HEK293 (cell line): ENCODE results near the gene RSBN1L.

Experiments used
- CTCF ChIA-PET: fragments of 350-600 bp; formaldehyde crosslinking; extraction: SDS; loops from one replicate; lab custom pipeline; 2021; ENCODE audit warnings: antibody characterized with exemption; lab: Yijun Ruan, JAX
- POLR2A ChIA-PET: fragments of 300-600 bp; formaldehyde crosslinking; extraction: SDS; loops from one replicate; lab custom pipeline; 2020; ENCODE audit warnings: antibody characterized with exemption, inconsistent platforms; lab: Yijun Ruan, JAX
- H3K27ac ChIP-seq: fragments of 200-500 bp; sonication (Bioruptor generic); 2 replicates; pipeline ENCODE4 v1.5.1; 2014; ENCODE audit warnings: low read depth, low read length, control low read depth, inconsistent platforms; ENCODE audit errors: extremely low read depth
- H3K36me3 ChIP-seq, 2 experiments: fragments of 200-500 bp in 1 of 2; sonication (Bioruptor generic) in 1 of 2; 1 replicate in 1 of 2; 2 replicates in 1 of 2; pipeline ENCODE4 v1.5.1; 2014 to 2017; ENCODE audit warnings: inconsistent platforms in 2 of 2, low read length in 2 of 2; ENCODE audit not compliant: control insufficient read depth in 2 of 2, insufficient read depth in 1 of 2
- H3K4me1 ChIP-seq: fragments of 200-500 bp; sonication (Bioruptor generic); 2 replicates; pipeline ENCODE4 v1.5.1; 2014; ENCODE audit warnings: mild to moderate bottlenecking, low read length, inconsistent platforms; ENCODE audit not compliant: control insufficient read depth, insufficient read depth
- H3K4me3 ChIP-seq: 2 replicates; pipeline ENCODE4 v1.5.1; 2011; ENCODE audit warnings: low read depth, mild to moderate bottlenecking, control low read depth, low read length, moderate library complexity
- H3K9me3 ChIP-seq: fragments of 200-500 bp; sonication (Bioruptor generic); 2 replicates; pipeline ENCODE4 v1.5.1; 2014; ENCODE audit warnings: low read depth, low read length, inconsistent platforms; ENCODE audit not compliant: control insufficient read depth, insufficient read depth
- CTCF ChIP-seq: fragments of 450-650 bp; formaldehyde crosslinking; IDR thresholded peaks from 2 replicates; pipeline ENCODE4 v1.5.1; 2016; ENCODE audit warnings: missing biosample characterization, missing genetic modification characterization
- GLIS2 ChIP-seq: fragments of 450-650 bp; formaldehyde crosslinking; IDR thresholded peaks from 2 replicates; pipeline ENCODE4 v1.5.1; 2016; ENCODE audit warnings: missing biosample characterization, missing genetic modification characterization
- KLF7 ChIP-seq: fragments of 450-650 bp; formaldehyde crosslinking; IDR thresholded peaks from 2 replicates; pipeline ENCODE4 v1.5.1; 2016; ENCODE audit warnings: missing biosample characterization, missing genetic modification characterization, borderline replicate concordance
- MZF1 ChIP-seq: fragments of 450-650 bp; formaldehyde crosslinking; IDR thresholded peaks from 2 replicates; pipeline ENCODE4 v1.5.1; 2017; ENCODE audit warnings: missing biosample characterization, missing genetic modification characterization, borderline replicate concordance
- SP7 ChIP-seq: fragments of 450-650 bp; formaldehyde crosslinking; IDR thresholded peaks from 2 replicates; pipeline ENCODE4 v1.5.1; 2016; ENCODE audit warnings: missing biosample characterization, missing genetic modification characterization
- YY2 ChIP-seq: fragments of 450-650 bp; formaldehyde crosslinking; IDR thresholded peaks from 2 replicates; pipeline ENCODE4 v1.5.1; 2016; ENCODE audit warnings: missing biosample characterization, missing genetic modification characterization
- ZBTB44 ChIP-seq: fragments of 450-650 bp; IDR thresholded peaks from 2 replicates; pipeline ENCODE4 v1.5.1; 2018; ENCODE audit warnings: missing biosample characterization, mild to moderate bottlenecking, missing genetic modification characterization
- ZEB2 ChIP-seq: fragments of 450-650 bp; formaldehyde crosslinking; IDR thresholded peaks from 2 replicates; pipeline ENCODE4 v1.5.1; 2016; ENCODE audit warnings: missing biosample characterization, missing genetic modification characterization
- ZIC2 ChIP-seq: fragments of 450-650 bp; formaldehyde crosslinking; IDR thresholded peaks from 2 replicates; pipeline ENCODE4 v1.5.1; 2016; ENCODE audit warnings: missing biosample characterization, missing genetic modification characterization
- ZNF133 ChIP-seq: fragments of 450-650 bp; formaldehyde crosslinking; IDR thresholded peaks from 2 replicates; pipeline ENCODE4 v1.5.1; 2016; ENCODE audit warnings: missing biosample characterization, missing genetic modification characterization
- ZNF148 ChIP-seq: fragments of 450-650 bp; formaldehyde crosslinking; IDR thresholded peaks from 2 replicates; pipeline ENCODE4 v1.5.0; 2017; ENCODE audit warnings: missing biosample characterization, missing genetic modification characterization, borderline replicate concordance
- ZNF175 ChIP-seq: fragments of 450-650 bp; formaldehyde crosslinking; IDR thresholded peaks from 2 replicates; pipeline ENCODE4 v1.5.1; 2016; ENCODE audit warnings: missing biosample characterization, missing genetic modification characterization
- ZNF184 ChIP-seq: fragments of 450-650 bp; IDR thresholded peaks from 2 replicates; pipeline ENCODE4 v1.5.1; 2018; ENCODE audit warnings: missing biosample characterization, mild to moderate bottlenecking, missing genetic modification characterization
- ZNF23 ChIP-seq: fragments of 450-650 bp; formaldehyde crosslinking; IDR thresholded peaks from 2 replicates; pipeline ENCODE4 v1.5.1; 2016; ENCODE audit warnings: missing biosample characterization, missing genetic modification characterization, borderline replicate concordance
- ZNF335 ChIP-seq: fragments of 450-650 bp; formaldehyde crosslinking; conservative IDR thresholded peaks from 2 replicates; pipeline ENCODE4 v1.5.1; 2016; ENCODE audit warnings: missing biosample characterization, missing genetic modification characterization
- ZNF473 ChIP-seq: fragments of 450-650 bp; formaldehyde crosslinking; IDR thresholded peaks from 2 replicates; pipeline ENCODE4 v1.5.1; 2017; ENCODE audit warnings: missing biosample characterization, missing genetic modification characterization
- ZNF544 ChIP-seq: fragments of 450-650 bp; formaldehyde crosslinking; IDR thresholded peaks from 2 replicates; pipeline ENCODE4 v1.5.0; 2017; ENCODE audit warnings: missing biosample characterization, missing genetic modification characterization
- ZNF600 ChIP-seq: fragments of 450-650 bp; formaldehyde crosslinking; IDR thresholded peaks from 2 replicates; pipeline ENCODE4 v1.5.1; 2016; ENCODE audit warnings: missing biosample characterization, missing genetic modification characterization
- ZNF776 ChIP-seq: fragments of 450-650 bp; formaldehyde crosslinking; IDR thresholded peaks from 2 replicates; pipeline ENCODE4 v1.5.0; 2017; ENCODE audit warnings: missing biosample characterization, missing genetic modification characterization, borderline replicate concordance
- ZNF830 ChIP-seq: fragments of 450-650 bp; IDR thresholded peaks from 2 replicates; pipeline ENCODE4 v1.5.0; 2018; ENCODE audit warnings: missing biosample characterization, missing genetic modification characterization, low read depth, mild to moderate bottlenecking, moderate library complexity
- ZSCAN23 ChIP-seq: fragments of 450-650 bp; formaldehyde crosslinking; IDR thresholded peaks from 2 replicates; pipeline ENCODE4 v1.5.1; 2016; ENCODE audit warnings: missing biosample characterization, missing genetic modification characterization
- TF ChIP-seq, protein P1 (sequence below): fragments of 450-650 bp; formaldehyde crosslinking; IDR thresholded peaks from 2 replicates; pipeline ENCODE4 v1.5.1; 2016; ENCODE audit warnings: missing biosample characterization, missing genetic modification characterization

RSBN1L gene

DNA sequence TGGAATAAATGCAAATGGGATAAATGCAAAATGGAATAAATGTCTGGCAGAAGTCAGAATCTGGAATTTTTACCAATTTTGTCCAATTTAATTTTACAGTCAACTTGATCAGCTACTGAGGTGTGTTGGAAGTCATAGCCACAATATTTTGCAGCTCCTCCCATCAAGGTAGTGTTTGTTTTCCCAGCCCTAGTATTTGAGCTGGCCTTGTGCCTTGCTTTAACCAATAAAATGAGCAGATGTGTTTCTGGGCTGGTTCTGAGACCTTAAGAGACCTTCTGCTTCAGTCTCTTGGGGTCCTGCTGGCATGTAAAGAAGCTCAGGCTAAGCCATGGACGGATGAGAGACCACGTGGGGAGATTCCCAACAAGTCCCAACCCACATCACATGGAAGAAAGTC lies 42.7 kb upstream of the RSBN1L start:
- Histone ChIP-seq H3K4me3 (no peak overlapping the region), H3K27ac (no peak overlapping the region), H3K9me3 (no peaks in the 10 kb centered on the region), H3K36me3 (peaks cover 9 to 11% of the 10 kb centered on the region in 2 experiments; a peak in 2 of 3 replicates), H3K4me1 (no peaks in the 10 kb centered on the region)
- POLR2A ChIA-PET = interaction anchor here (0.8 kb wide), 1 partner anchor 116 kb away, joined by 3 read pairs; the partner anchor contains the start of gene PTPN12
- CTCF ChIA-PET = interaction anchor here (0.5 to 1.5 kb wide), 8 partner anchors 19 to 420 kb away, joined by 3 to 10 read pairs (median 6); no protein-coding TSS in a partner anchor
- TF ChIP-seq ZNF184 (tag by site-specific recombination) (no peak), ZNF175 (tag by site-specific recombination) (no peak), ZNF473 (no peak), ZBTB44 (tag by site-specific recombination) (no peak), ZNF830 (no peak), ZEB2 (tag by site-specific recombination) (no peak), KLF7 (tag by site-specific recombination) (no peak), CTCF (no peak)
- TF ChIP-seq, protein P1, sequence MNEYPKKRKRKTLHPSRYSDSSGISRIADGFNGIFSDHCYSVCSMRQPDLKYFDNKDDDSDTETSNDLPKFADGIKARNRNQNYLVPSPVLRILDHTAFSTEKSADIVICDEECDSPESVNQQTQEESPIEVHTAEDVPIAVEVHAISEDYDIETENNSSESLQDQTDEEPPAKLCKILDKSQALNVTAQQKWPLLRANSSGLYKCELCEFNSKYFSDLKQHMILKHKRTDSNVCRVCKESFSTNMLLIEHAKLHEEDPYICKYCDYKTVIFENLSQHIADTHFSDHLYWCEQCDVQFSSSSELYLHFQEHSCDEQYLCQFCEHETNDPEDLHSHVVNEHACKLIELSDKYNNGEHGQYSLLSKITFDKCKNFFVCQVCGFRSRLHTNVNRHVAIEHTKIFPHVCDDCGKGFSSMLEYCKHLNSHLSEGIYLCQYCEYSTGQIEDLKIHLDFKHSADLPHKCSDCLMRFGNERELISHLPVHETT = no peak

- Histone ChIP-seq H3K4me3 (no peak overlapping the region), H3K4me1 (no peaks in the 10 kb centered on the region), H3K9me3 (no peaks in the 10 kb centered on the region), H3K36me3 (peaks cover 9 to 11% of the 10 kb centered on the region in 2 experiments; a peak in 2 of 3 replicates), H3K27ac (no peak overlapping the region)
- ChIA-PET CTCF (interaction anchor here (0.7 to 4.3 kb wide), 3 partner anchors 97 to 285 kb away, joined by 3 to 49 read pairs (median 3); no protein-coding TSS in a partner anchor), POLR2A (no interaction called here)
- TF ChIP-seq ZNF600 (tag by site-specific recombination) (no peak), YY2 (tag by site-specific recombination) (no peak), GLIS2 (tag by site-specific recombination) (no peak), ZNF133 (tag by site-specific recombination) (no peak), ZNF148 (tag by site-specific recombination) (no peak), ZIC2 (tag by site-specific recombination) (no peak), ZNF335 (tag by site-specific recombination) (no peak), ZNF776 (no peak), ZNF23 (no peak), ZNF544 (no peak), MZF1 (tag by site-specific recombination) (no peak), SP7 (no peak), ZSCAN23 (tag by site-specific recombination) (no peak)
Observed at GRCh38 chr7:77655356-77655755, 40.9 kb upstream of the RSBN1L start.
